HCT116 (cell line): Measurements from ENCODE around the gene ELFN2. TPM values are rescaled to one million over a fixed set of nuclear protein-coding genes. Genes with fewer than 3 reads are reported as not detected.
A peak's percentile ranks its signal among the peaks of the same experiment; 100 is the strongest.

ENCODE experiments used
- ATAC-seq: fragments of 200-7000 bp; cut with Tn5 transposase; 2 replicates; pipeline ENCODE4 v1.9.1; 2020; ENCODE audit warnings: mild to moderate bottlenecking, moderate library complexity
- BruUV-seq: library from RNA; stranded (reverse); fragments of 400-500 nt; replicated peaks from 2 replicates; lab custom pipeline; 2021; lab: Mats Ljungman, UMichigan
- CTCF ChIA-PET: fragments of 300-600 bp; sonication (Branson Sonifier 250); formaldehyde crosslinking; loops from one replicate; lab custom pipeline; 2021; ENCODE audit warnings: antibody characterized with exemption; lab: Charles Lee
- POLR2A ChIA-PET: fragments of 300-600, 350-600 bp; sonication (Branson Sonifier 250); formaldehyde crosslinking; loops from one replicate; lab custom pipeline; 2021; ENCODE audit warnings: antibody characterized with exemption; lab: Charles Lee
- RAD21 ChIA-PET, 2 experiments: fragments of 300-600 bp; sonication (Branson Sonifier 250); formaldehyde crosslinking; loops; one replicate each; lab custom pipeline; 2023; ENCODE audit warnings: low total read pairs in 2 of 2; ENCODE audit not compliant: uncharacterized antibody in 2 of 2, unreplicated experiment in 2 of 2, low non-redundant PET in 1 of 2; lab: Charles Lee
- DNase-seq: peaks from one replicate; pipeline ENCODE4 v3.0.0-alpha.2; 2010; ENCODE audit warnings: low read depth, low spot score
- H2AFZ ChIP-seq: fragments of 200-600 bp; shearing (Covaris generic), sonication (generic); 2 replicates; pipeline ENCODE4 v1.6.1; 2017; ENCODE audit warnings: low read depth, mixed run types, mixed read lengths, antibody characterized with exemption, low read length; ENCODE audit not compliant: poor library complexity, severe bottlenecking
- H3K27ac ChIP-seq: 2 replicates; pipeline ENCODE4 v1.5.1; 2012; ENCODE audit warnings: low read depth, low read length
- H3K27me3 ChIP-seq: fragments of 200-600 bp; sonication (generic); 2 replicates; pipeline ENCODE4 v1.6.1; 2016; ENCODE audit warnings: mixed run types, low read length, mixed read lengths; ENCODE audit not compliant: insufficient read depth
- H3K36me3 ChIP-seq, 2 experiments: fragments of 200-500 bp in 1 of 2; fragments of 200-600 bp in 1 of 2; sonication (Bioruptor generic) in 1 of 2; sonication (generic) in 1 of 2; 2 replicates each; pipeline versions ENCODE4 v1.5.1 to v1.6.1; 2014 to 2016; ENCODE audit warnings: low read length in 2 of 2, inconsistent platforms in 1 of 2, mixed read lengths in 1 of 2, mixed run types in 1 of 2; ENCODE audit not compliant: insufficient read depth in 2 of 2, control insufficient read depth in 1 of 2
- H3K4me1 ChIP-seq, 2 experiments: fragments of 200-600 bp in 1 of 2; sonication (generic) in 1 of 2; 2 replicates each; pipeline versions ENCODE4 v1.5.1 to v1.6.1; 2012 to 2017; ENCODE audit warnings: low read length in 2 of 2, inconsistent platforms in 1 of 2, mild to moderate bottlenecking in 1 of 2, mixed read lengths in 1 of 2, mixed run types in 1 of 2, moderate library complexity in 1 of 2; ENCODE audit not compliant: insufficient read depth in 2 of 2, control insufficient read depth in 1 of 2
- H3K4me2 ChIP-seq: fragments of 200-600 bp; sonication (generic); 2 replicates; pipeline ENCODE4 v1.6.1; 2017; ENCODE audit warnings: mixed run types, low read length, mixed read lengths
- H3K4me3 ChIP-seq, 2 experiments: fragments of 200-600 bp in 1 of 2; sonication (generic) in 1 of 2; replicated peaks in 1 of 2; 2 replicates each; pipeline ENCODE4 v1.5.1; 2011 to 2016; ENCODE audit warnings: low read length in 2 of 2, control low read depth in 1 of 2, low read depth in 1 of 2, mild to moderate bottlenecking in 1 of 2, mixed read lengths in 1 of 2, mixed run types in 1 of 2
- H3K79me2 ChIP-seq: fragments of 200-600 bp; sonication (generic); 2 replicates; pipeline ENCODE4 v1.6.1; 2017; ENCODE audit warnings: mild to moderate bottlenecking, mixed run types, low read length, moderate library complexity, mixed read lengths; ENCODE audit not compliant: insufficient read depth
- H3K9ac ChIP-seq: fragments of 200-600 bp; sonication (generic); 2 replicates; pipeline ENCODE4 v1.6.1; 2016; ENCODE audit warnings: low read length, mixed read lengths
- H3K9me2 ChIP-seq: fragments of 200-600 bp; sonication (generic), shearing (Covaris generic); 2 replicates; pipeline ENCODE4 v1.6.1; 2017; ENCODE audit warnings: mixed run types, mild to moderate bottlenecking, moderate library complexity; ENCODE audit not compliant: insufficient read depth
- H3K9me3 ChIP-seq, 2 experiments: fragments of 200-500 bp in 1 of 2; fragments of 200-600 bp in 1 of 2; sonication (Bioruptor generic) in 1 of 2; sonication (generic) in 1 of 2; 2 replicates each; pipeline ENCODE4 v1.6.1; 2014 to 2017; ENCODE audit warnings: low read length in 2 of 2, mixed read lengths in 2 of 2, inconsistent platforms in 1 of 2, low read depth in 1 of 2, mild to moderate bottlenecking in 1 of 2, mixed run types in 1 of 2, moderate library complexity in 1 of 2; ENCODE audit not compliant: control insufficient read depth in 1 of 2, insufficient read depth in 1 of 2
- H4K20me1 ChIP-seq: fragments of 200-600 bp; sonication (generic), shearing (Covaris generic); 2 replicates; pipeline ENCODE4 v1.6.1; 2017; ENCODE audit warnings: mixed run types, mild to moderate bottlenecking, moderate library complexity; ENCODE audit not compliant: insufficient read depth
- ELF1 ChIP-seq: IDR thresholded peaks from 2 replicates; pipeline ENCODE4 v1.6.1; 2012; ENCODE audit warnings: low read depth, borderline replicate concordance
- RAD21 ChIP-seq: IDR thresholded peaks from 2 replicates; pipeline ENCODE4 v1.6.1; 2012; ENCODE audit warnings: low read depth, mild to moderate bottlenecking
- SIN3A ChIP-seq: IDR thresholded peaks from 2 replicates; pipeline ENCODE4 v1.6.1; 2012; ENCODE audit warnings: low read depth
- YY1 ChIP-seq: IDR thresholded peaks from 2 replicates; pipeline ENCODE4 v1.6.1; 2011; ENCODE audit warnings: low read length, low read depth, moderate library complexity, mild to moderate bottlenecking; ENCODE audit not compliant: insufficient replicate concordance; ENCODE audit errors: extremely low read depth
- intact Hi-C: fragments of 100-400 bp; cut with micrococcal nuclease; formaldehyde crosslinking; loops from 2 replicates; pipeline ENCODE4 v1.10.0; 2022
- total RNA-seq: library from RNA; stranded (reverse); gene quantifications from one replicate; pipeline ENCODE4 v1.2.1, GENCODE V29; 2021; ENCODE audit not compliant: unreplicated experiment
- TF ChIP-seq, protein P1 (sequence below), 3 experiments: fragments of 200-600 bp in 1 of 3; sonication (generic) in 1 of 3; IDR thresholded peaks in 2 of 3; conservative IDR thresholded peaks in 1 of 3; 2 replicates each; pipeline ENCODE4 v1.5.1; 2012 to 2017; ENCODE audit warnings: low read depth in 2 of 3, low read length in 2 of 3, antibody characterized with exemption in 1 of 3, borderline replicate concordance in 1 of 3, control low read depth in 1 of 3, mild to moderate bottlenecking in 1 of 3, mixed read lengths in 1 of 3, mixed run types in 1 of 3, moderate library complexity in 1 of 3; ENCODE audit not compliant: insufficient read depth in 1 of 3

ELFN2 gene
- total RNA-seq, 1 experiment from 2014 or later, result 45.4 TPM

DNA sequence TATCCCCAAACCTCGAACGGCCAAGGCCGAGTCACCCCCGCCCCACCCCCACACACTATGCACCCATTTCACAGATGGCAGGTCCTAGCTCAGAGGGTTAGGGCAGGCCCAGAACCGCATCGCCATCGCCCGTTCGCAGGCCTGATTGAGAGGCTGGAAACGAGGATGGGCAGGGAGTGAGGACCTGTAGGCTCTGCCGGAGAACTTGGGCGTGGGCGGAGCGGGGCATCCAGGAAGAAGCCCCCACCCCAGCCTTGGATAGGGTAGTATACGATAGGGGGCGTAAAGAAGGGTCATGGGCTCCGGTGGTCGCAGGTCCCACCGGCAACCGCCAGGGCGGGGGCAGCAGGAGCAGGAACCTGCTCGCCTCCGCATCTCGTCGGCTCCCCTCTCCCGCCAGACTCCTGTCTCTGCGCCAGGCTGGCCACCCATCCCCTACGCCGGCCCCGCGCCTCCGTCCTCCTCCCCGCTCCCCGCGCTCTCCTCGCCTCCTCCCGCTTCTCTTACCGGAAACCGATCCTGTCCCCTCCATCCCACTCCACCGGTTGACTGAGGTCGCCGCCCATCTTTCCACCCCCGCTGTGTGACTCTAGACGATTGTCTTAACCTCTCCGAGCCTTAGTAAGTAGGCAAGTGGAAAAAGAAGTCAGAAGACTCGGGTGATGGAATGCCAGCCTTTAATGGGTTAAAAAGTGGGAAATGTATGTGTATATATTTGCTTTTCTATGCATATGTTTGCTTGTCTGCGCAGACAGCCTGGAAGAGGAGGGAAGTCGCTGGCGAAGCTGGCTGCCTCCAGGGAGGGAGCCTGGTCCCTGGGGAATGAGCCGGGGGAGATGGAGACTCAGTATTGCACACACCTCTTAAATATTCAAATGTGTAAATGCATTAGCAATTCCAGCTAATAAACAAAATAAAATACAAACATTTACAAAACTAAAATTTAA lies 92.1 kb downstream of the ELFN2 start:
- H3K4me1 ChIP-seq, result peaks cover 67 to 89% of the 10 kb centered on the region in 2 experiments
- DNase-seq, result no peak

More for the DNA sequence above, 92.1 kb downstream of the ELFN2 start:
- Histone ChIP-seq H3K9me3 (no peaks in the 10 kb centered on the region), H3K9ac (no peak overlapping the region), H3K9me2 (no peaks in the 10 kb centered on the region), H3K36me3 (no peaks in the 10 kb centered on the region), H2AFZ (no peak overlapping the region), H3K79me2 (no peaks in the 10 kb centered on the region), H3K27ac (peak overlapping the region; percentile 69; the same call in 1 of the 2 replicates), H3K27me3 (no peaks in the 10 kb centered on the region), H3K4me2 (0 out of 2 replicates have a peak overlapping the region, but pooled peaks have one; percentile 13), H3K4me3 (no peak overlapping the region), H4K20me1 (no peaks in the 10 kb centered on the region)
- BruUV-seq, result no TSS peak
- ChIA-PET POLR2A (no interaction called here), RAD21 (no interaction called here), CTCF (no interaction called here)
- TF ChIP-seq YY1 (no peak), SIN3A (no peak), ELF1 (no peak), RAD21 (no peak)
- TF ChIP-seq, protein P1, sequence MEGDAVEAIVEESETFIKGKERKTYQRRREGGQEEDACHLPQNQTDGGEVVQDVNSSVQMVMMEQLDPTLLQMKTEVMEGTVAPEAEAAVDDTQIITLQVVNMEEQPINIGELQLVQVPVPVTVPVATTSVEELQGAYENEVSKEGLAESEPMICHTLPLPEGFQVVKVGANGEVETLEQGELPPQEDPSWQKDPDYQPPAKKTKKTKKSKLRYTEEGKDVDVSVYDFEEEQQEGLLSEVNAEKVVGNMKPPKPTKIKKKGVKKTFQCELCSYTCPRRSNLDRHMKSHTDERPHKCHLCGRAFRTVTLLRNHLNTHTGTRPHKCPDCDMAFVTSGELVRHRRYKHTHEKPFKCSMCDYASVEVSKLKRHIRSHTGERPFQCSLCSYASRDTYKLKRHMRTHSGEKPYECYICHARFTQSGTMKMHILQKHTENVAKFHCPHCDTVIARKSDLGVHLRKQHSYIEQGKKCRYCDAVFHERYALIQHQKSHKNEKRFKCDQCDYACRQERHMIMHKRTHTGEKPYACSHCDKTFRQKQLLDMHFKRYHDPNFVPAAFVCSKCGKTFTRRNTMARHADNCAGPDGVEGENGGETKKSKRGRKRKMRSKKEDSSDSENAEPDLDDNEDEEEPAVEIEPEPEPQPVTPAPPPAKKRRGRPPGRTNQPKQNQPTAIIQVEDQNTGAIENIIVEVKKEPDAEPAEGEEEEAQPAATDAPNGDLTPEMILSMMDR (IDR thresholded peaks at IDR 0.05 in 2 of 3, conservative IDR thresholded peaks at IDR 0.05 in 1 of 3; ENCODE audit: borderline replicate concordance in 1 of 3, insufficient read depth in 1 of 3, low read depth in 2 of 3, low read length in 2 of 3), result no peak
- intact Hi-C loops, result no loop called here
- no peak for ATAC-seq
